ENCODE data around the gene PAGE1. TPM values are rescaled to one million over a fixed set of nuclear protein-coding genes. Genes with fewer than 3 reads are reported as not detected.
"Not testable (repeated sequence)": the region's sequence is repeated elsewhere in the genome, so short reads cannot be mapped to it uniquely, and the experiment has no call there.

Gene PAGE1, protein sequence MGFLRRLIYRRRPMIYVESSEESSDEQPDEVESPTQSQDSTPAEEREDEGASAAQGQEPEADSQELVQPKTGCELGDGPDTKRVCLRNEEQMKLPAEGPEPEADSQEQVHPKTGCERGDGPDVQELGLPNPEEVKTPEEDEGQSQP
- total RNA-seq (2021), result not detected in 2 replicates
- Bru-seq, nascent RNA, result not detected
- percentile 9 among the genes with signal in this experiment for BruChase-seq, experiment 1, labeled RNA remaining after a 2-hour chase
- not detected for BruChase-seq, experiment 2, labeled RNA remaining after a 6-hour chase
- long read RNA-seq, result 0 reads

DNA sequence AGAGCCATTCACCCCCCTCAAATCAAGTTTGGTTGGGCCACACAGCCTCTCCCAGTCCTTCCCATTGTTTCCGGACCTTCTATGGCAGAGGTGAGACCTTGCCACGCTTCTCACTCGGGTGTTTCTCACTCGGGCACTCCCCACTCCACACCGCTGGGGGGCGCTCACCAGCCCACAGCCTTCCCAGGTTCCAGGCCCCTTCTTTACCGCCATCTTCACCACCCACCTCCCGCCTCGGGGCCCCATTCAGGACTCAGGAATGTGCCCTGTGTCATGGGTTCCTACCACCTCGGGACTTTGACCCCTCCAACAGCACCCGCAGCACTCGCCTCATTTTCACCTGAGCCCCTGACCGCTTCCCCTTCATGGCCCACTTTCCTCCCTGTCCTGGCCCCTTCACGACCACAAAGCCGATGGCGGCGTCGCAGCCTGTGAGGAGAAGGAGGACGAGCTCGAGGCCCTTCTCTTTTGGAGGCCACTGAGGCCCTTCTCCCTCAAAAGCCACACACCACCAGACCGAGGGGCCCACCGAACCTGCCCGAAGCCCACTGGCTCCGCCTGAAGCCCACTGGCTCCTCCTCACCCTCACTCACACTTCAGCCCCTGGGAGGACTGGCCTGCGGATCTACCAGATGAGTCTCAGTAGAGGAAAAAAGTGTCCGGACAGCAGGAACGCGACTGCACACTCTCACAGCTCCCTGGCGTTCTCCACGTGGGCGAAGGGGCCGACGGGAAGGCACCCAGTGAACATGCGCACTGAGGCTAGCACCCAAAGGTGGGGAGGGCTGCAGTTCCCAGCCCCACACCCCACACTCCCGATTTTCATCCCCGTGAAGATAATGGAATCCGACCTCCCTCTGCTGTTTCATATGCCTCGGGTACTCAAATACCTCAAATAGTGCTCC is at the start of gene PAGE1:
PAGE1 (minus strand) TSS at position 709 of the 905 bp plus-strand sequence. CDS start 1,214 bp downstream, outside the sequence.
- H3K27ac ChIP-seq (ENCODE audit: low read depth, low read length, poor library complexity, severe bottlenecking), result no peak within 1 kb of the TSS

DNA sequence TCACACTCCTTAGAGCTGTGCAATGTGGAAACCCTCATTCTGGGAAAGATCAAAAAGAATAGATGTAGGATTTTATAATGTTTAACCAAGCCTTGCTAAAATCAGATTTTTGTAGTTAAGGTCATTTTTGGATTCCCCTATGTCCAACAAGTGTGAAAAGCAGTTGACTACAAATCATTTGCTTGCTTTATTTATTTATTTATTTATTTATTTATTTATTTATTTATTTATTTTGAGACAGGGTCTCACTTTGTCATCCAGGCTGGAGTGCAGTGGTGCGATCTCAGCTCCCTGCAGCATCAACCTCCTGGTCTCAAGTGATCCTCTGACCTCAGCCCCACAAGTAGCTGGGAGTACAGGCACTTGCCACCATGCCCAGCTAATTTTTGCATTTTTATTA is 45.7 kb upstream of the PAGE1 start:
- H3K9me3 ChIP-seq (ENCODE audit: low read depth, low read length, poor library complexity, severe bottlenecking); H3K4me3 ChIP-seq (ENCODE audit: low read depth, low read length, poor library complexity, severe bottlenecking); intact Hi-C loops (cut with micrococcal nuclease; ENCODE audit: unreplicated experiment); H3K36me3 ChIP-seq (ENCODE audit: insufficient read depth, low read length, poor library complexity, severe bottlenecking); H3K4me1 ChIP-seq (ENCODE audit: insufficient read depth, low read length, poor library complexity, severe bottlenecking); DNase-seq (ENCODE audit: low spot score); BruUV-seq (replicated peaks); H3K27ac ChIP-seq (ENCODE audit: low read depth, low read length, poor library complexity, severe bottlenecking); CTCF ChIA-PET; POLR2A ChIA-PET (ENCODE audit: low non-redundant PET): not testable (repeated sequence)
- peaks cover 11% of the 10 kb centered on the region for H3K27me3 ChIP-seq (replicated peaks; ENCODE audit: insufficient read depth, low read depth, low read length, poor library complexity)

More for the DNA sequence above, at the start of gene PAGE1:
- no peaks in the 10 kb centered on the region for H3K4me1 ChIP-seq (ENCODE audit: insufficient read depth, low read length, poor library complexity, severe bottlenecking)
- intact Hi-C loops (cut with micrococcal nuclease; ENCODE audit: unreplicated experiment), result no loop called here
- TF ChIP-seq, protein P1, sequence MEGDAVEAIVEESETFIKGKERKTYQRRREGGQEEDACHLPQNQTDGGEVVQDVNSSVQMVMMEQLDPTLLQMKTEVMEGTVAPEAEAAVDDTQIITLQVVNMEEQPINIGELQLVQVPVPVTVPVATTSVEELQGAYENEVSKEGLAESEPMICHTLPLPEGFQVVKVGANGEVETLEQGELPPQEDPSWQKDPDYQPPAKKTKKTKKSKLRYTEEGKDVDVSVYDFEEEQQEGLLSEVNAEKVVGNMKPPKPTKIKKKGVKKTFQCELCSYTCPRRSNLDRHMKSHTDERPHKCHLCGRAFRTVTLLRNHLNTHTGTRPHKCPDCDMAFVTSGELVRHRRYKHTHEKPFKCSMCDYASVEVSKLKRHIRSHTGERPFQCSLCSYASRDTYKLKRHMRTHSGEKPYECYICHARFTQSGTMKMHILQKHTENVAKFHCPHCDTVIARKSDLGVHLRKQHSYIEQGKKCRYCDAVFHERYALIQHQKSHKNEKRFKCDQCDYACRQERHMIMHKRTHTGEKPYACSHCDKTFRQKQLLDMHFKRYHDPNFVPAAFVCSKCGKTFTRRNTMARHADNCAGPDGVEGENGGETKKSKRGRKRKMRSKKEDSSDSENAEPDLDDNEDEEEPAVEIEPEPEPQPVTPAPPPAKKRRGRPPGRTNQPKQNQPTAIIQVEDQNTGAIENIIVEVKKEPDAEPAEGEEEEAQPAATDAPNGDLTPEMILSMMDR (conservative IDR thresholded peaks at IDR 0.05; ENCODE audit: low read depth, low read length), result no peak
- no peak for TF ChIP-seq EZH2 (IDR thresholded peaks at IDR 0.05; ENCODE audit: borderline replicate concordance, low read depth, low read length, poor library complexity, severe bottlenecking)
- POLR2A ChIA-PET (ENCODE audit: low non-redundant PET), result no interaction called here
- no TSS peak for BruUV-seq (replicated peaks)
- H3K36me3 ChIP-seq (ENCODE audit: insufficient read depth, low read length, poor library complexity, severe bottlenecking), result no peaks in the 10 kb centered on the region
- CTCF ChIA-PET, result no interaction called here
- no peak for DNase-seq (ENCODE audit: low spot score)
- H3K27me3 ChIP-seq (replicated peaks; ENCODE audit: insufficient read depth, low read depth, low read length, poor library complexity), result no peaks in the 10 kb centered on the region
- H3K4me3 ChIP-seq (ENCODE audit: low read depth, low read length, poor library complexity, severe bottlenecking), result no peak within 1 kb of the TSS
- H3K9me3 ChIP-seq (ENCODE audit: low read depth, low read length, poor library complexity, severe bottlenecking), result no peaks in the 10 kb centered on the region

DNA sequence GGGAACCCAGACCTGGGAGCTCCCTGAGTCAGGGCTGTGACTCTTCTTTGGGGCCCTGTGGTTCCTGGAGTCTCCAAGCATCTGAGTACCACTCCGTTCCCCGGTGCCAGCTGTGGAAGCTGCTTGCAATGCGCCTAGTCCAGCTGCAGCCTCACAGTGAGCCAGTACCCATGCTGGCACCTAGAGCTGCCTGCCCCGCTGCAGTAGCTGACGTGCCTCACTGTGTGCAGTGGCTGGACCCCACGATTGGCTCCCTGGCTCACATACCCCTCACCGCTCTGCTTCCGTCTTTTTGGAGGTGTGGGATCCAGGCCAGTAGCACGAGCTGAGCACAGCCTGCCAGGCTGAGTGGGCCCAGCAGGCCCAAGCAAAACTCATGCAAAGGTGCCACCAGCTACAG is 32.1 kb upstream of the PAGE1 start:
- DNase-seq (ENCODE audit: low spot score), result no peak
- CTCF ChIA-PET, result no interaction called here
- intact Hi-C loops (cut with micrococcal nuclease; ENCODE audit: unreplicated experiment), result no loop called here
- Histone ChIP-seq H3K4me3 (ENCODE audit: low read depth, low read length, poor library complexity, severe bottlenecking) (no peak overlapping the region), H3K4me1 (ENCODE audit: insufficient read depth, low read length, poor library complexity, severe bottlenecking) (no peaks in the 10 kb centered on the region), H3K27me3 (replicated peaks; ENCODE audit: insufficient read depth, low read depth, low read length, poor library complexity) (no peaks in the 10 kb centered on the region), H3K27ac (ENCODE audit: low read depth, low read length, poor library complexity, severe bottlenecking) (no peak overlapping the region), H3K36me3 (ENCODE audit: insufficient read depth, low read length, poor library complexity, severe bottlenecking) (no peaks in the 10 kb centered on the region), H3K9me3 (ENCODE audit: low read depth, low read length, poor library complexity, severe bottlenecking) (no peaks in the 10 kb centered on the region)
- POLR2A ChIA-PET (ENCODE audit: low non-redundant PET), result no interaction called here
- no TSS peak for BruUV-seq (replicated peaks)
- TF ChIP-seq, protein P1 (conservative IDR thresholded peaks at IDR 0.05; ENCODE audit: low read depth, low read length), result no peak
- TF ChIP-seq EZH2 (IDR thresholded peaks at IDR 0.05; ENCODE audit: borderline replicate concordance, low read depth, low read length, poor library complexity, severe bottlenecking), result no peak
